GM18907 (cell line): ENCODE data around the gene DMD.

Experiments used
- ATAC-seq: cut with Tn5 transposase; IDR thresholded peaks from one replicate; pipeline ENCODE4 v1.9.1; 2021; ENCODE audit warnings: mild to moderate bottlenecking, moderate library complexity; ENCODE audit not compliant: unreplicated experiment

Gene DMD

DNA sequence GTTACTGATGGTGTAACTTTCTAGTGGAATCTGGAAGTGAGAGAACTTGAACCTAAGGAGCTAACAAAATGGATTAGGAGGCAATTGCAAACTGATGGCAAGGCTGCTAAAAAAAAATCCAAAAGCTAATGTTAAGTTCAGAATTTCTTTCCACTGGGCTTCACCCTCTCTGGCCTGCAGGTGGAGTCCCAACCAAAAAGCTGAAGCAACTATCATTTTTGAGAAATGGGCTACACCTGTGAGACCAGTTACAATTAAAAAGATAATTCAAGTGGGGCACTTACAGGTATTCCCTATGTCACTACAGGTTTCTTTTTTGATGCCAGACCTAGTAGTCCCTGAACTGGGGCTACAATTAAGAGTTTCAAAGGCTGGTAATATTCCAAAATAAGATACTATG lies 1997.4 kb downstream of the DMD start:
- peak; percentile 52 for ATAC-seq

DNA sequence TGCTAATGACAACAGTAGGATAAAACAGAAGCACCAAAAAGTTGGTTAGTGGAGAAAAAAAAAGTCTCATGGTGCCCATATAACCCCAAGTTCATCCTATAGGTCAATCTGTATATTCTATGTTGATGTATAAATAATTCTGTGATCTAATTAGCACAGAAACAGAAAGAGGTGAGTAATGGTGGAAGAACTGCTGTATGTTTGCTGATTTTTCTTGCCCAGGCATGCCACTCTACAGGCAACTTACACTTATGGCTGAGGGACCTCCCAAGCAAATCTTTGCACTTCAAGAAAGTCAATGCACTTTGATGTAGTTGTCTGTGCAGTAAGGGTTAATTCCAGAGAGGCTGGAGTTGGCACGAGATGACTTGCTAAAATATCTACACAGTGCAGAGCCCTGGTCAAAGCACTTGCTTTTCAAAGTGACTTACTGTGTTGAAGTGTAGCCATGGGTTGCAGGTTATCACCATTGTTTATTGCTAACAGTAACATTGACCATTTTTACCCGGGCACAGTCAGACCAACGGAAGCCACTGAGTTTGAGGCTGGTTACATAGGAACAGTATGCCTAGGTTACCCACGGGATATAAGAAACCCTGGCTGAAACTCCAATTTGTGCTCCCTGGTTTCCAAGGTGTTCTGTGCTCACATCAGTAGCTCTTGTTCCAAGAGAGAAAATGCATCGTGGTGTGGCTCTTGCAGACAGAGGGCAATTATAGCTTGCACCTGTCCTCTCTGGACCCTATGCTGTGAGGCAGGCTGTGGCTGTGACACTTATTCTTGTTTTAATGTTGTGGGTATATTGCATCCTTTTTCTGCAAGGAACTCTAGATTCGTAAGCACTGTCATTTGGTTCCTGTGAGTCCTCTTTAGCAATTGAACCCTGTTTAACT lies 1998.2 kb downstream of the DMD start:
- no peak for ATAC-seq

DNA sequence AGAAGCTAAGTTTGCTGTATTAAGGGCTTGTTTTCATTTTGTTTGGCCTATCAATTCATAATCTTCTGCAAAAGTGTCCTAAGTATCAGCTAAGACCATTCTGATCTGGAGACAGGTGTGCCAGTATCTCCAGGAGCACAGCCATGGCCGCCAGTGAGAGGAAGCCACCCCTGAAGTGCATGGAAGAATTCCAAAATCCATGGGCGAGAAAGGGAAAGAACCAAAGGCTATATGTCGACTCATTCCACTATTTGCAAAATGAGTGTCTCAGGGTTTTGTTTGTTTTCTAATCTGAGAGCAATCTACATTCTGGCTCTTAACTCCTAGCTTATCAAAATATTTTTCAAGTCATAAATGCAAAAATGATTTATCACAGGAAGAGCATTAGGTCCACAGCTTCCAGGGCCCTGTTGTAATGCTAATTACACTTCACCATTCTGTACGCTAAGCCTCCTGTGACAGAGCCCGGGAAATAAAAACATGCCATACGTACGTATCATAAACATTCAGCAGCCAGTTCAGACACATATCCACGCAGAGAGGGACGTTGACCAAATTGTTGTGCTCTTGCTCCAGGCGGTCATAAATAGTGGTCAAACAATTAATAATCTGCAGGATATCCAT lies 2002.2 kb downstream of the DMD start:
- ATAC-seq: no peak

DNA sequence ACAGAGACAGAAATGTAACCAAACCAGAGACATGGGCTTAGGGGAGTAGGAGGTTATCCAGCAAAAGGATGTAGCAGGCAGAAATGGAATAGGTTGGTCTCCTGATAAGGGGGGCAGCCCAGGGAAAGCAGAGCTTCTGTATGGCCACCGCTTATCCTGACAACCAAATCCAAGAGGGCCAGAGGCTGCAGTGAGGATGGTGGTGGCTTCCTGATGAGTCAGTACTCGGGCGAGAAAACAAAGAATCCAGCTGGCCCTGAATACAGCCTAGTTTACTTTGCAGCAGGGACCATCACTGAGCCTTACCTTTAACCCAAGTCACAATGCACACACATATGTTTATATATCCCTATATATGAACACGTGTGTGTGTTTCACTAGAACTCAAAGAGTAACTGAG lies 2009.8 kb downstream of the DMD start:
- no peak for ATAC-seq

DNA sequence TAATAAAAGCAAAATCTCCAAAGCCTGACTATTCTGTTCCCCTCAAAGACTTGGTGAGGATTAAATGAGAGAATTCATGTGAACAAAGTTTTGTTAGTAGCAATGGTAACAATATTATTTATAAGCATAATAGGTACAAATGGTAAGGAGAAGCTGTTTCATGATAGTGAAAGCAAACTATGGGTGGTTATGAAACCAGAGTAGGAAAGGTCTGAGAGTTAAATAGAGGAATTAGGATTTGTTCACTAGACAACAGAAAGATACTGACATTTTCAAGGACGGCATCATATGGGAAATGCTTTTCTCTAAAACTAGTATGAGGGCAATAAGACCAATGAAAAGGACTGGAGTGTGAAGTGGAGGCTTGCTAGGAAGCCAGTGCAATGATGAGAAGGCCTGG lies 2010.9 kb downstream of the DMD start:
- ATAC-seq: no peak

DNA sequence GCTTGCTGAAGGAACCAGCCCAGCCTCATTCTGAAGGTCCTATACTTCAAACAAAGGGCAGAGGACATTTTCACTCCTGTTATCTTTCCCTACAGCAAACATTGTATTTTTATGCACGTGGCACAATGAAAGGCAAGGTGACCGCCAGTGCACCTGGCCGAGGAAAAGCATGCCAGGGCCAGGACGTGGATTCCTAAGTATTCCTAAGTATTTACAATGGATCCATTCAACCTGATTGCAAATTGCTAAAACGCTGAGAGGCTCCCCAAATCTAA lies 2011.6 kb downstream of the DMD start:
- ATAC-seq: peak; percentile 19

DNA sequence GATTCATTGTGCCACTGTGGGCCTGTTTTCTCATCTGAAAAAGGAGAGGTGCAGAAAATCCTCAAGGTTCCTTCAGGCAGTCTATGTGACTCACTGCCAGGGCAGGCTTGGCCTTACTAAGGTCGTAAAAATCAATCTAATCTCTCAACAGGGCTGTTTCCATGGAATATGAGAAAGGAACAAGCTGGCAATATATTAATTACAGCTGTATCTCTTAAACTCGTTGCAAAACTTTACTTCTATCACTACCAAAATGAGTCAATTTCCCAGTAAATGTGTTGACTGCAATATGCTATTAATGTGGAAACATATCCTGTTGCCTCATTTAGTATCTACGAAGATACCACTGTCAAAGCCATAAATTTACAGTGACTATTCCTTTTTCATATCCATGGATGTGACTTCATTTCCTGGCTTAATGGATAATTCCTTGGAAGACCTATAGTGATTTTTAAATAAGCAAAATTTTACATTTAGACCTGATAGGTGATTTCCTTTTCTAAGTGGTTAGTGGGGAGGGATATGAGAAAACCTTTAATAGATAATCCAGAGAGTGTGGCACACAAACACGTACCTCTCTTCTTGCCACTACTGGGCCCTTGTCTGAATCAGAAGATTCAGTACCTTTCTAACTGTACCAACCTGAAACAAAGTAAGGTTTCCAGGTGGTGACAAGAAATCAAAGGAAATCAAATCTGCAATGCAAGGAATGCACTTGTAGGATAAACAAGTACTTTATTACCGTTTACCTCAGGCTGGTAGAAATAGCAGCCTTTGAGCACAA lies 2012.1 kb downstream of the DMD start:
- ATAC-seq: peak; percentile 63

DNA sequence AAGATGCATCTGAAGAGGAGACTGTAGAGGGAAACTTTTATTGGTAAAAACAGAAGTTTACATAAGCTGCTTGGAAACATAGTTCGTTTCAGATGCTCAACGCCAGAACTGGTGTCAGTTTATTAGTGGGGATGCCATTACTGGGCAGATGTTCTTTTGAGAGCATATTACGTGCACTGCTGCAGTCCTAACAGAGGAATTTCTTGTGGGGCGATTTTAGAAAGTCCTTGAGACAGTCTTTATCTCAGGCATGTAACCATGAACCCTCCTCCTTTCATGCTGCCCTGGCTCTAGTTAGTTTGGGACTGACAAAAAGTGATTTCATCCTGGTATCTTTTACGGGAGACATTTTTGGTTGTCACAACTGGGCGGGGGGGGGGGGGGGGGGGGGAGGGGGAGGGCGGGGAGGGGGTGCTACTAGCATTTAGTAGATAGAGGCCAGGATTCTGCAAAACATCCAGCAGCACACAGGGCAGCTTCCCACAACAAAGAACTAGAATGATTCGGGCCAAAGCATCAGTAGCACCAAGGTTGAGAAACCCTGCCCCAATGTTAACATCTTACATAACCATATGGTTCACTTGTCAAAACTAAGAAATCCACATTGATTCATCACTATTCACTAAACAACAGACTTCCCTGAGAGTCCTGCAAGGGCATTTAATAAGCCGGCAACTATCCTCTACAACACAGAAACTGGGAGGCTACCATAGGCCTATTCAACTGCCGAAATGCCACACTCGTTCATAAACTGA lies 2021.0 kb downstream of the DMD start:
- no peak for ATAC-seq

DNA sequence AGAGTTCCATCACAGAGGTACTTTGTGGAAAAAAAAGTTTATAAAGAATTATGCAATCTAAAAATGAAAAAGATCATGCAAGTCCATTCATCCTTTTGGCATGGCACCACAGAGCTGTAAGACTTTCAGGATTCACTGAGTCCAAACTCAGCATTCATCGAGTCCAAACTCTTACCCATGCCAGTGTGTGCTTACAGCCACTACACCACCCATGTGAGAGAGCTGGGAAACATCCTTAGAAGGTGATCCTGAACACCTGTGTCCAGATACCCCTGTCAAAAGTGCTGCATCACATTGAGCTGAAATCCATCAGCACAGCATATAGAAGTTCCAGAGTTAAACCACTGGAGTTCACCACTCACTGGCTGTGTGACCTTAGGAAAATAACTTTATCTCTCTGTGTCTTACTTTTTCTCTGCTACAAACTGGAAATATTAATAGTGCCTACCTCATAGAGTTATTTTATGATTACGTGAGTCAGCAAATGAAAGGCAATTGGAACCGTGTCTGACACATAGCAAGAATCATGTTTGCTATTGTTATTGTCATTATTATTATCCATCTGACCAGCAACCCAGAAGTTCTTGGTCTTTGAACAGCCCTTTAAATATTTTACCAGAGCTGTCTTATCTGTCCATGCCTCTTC lies 2024.5 kb downstream of the DMD start:
- no peak for ATAC-seq

DNA sequence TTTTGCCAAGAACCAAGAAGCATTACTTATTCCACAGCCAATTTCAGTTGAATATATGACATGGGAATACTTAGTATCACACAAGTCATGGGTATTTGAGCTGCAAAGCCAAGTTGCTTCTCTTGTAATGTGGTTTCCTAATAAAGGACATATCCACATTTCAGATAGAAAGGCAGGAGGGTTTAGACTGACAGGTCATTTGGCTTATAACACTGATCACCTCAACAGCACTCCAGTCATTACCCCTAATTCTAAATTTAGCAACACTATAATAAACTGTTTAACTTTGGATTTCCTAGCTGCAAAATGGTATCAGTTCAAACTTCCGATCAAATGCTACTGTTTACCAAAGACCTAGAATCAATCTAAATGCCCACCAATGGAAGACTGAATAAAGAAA lies 2025.5 kb downstream of the DMD start:
- ATAC-seq: no peak

DNA sequence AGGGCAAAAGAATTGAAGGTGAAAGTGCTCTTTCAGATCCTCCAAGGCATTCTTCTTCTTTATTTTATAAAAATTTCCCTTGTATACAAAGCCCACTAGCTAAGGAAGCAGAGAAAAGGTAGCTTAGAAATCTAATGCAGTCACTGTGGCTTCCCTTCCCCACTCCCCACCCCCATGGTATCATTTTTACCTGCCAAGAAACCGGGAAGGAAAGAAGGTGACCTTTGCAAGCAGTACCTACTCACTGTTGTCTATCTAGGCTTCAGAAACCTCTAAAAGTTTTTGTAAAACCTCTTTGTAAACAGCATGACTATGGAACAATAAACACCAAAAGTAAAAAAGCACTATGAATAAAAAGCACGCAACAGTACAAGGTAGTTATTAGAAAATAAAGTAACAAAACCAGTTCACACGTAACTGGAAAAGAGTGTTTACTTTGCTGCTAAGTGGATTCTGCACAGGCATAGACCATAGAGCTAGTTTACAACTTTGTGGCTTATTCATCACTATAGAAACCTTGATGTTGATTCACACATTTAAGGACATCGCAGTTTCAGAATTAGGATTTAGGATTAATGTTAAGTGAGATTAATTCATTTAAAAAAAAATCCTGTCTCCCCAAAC lies 2029.9 kb downstream of the DMD start:
- no peak for ATAC-seq

DNA sequence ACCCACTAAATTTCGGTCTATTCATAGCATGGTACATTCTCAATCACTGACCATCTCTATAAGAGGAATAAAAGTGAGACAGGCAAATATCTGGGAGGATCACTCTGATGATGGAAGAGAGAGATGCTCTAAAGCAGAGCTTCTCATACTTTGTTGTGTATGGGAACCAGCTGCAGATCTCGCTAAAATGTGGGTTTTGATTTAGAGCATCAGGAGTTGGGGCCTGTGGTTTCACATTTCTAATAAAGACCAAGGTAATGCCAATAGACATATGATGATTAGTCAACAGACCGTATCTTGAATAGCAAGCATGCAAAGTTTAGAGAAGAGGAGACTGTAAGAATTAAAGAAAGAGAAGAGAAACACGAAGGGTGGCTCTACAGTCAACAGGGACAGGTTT lies 2032.1 kb downstream of the DMD start:
- ATAC-seq: peak; percentile 35

DNA sequence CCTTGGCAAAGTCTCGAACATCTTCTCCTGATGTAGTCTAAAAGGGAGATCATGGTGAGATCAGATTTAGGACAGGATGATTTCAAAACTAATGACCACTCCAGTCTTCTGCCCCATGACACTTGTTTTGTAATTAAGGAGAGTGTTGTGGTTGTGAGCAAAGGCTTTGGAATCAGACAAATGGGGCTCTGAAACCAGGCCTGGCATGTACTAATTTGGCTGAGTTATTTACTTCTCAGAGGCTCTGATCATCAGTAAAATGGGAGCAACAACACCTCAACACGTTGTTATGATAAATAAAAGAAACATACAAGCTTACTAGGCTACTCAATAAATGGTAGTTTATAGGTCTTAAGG lies 2032.6 kb downstream of the DMD start:
- peak; percentile 4 for ATAC-seq

DNA sequence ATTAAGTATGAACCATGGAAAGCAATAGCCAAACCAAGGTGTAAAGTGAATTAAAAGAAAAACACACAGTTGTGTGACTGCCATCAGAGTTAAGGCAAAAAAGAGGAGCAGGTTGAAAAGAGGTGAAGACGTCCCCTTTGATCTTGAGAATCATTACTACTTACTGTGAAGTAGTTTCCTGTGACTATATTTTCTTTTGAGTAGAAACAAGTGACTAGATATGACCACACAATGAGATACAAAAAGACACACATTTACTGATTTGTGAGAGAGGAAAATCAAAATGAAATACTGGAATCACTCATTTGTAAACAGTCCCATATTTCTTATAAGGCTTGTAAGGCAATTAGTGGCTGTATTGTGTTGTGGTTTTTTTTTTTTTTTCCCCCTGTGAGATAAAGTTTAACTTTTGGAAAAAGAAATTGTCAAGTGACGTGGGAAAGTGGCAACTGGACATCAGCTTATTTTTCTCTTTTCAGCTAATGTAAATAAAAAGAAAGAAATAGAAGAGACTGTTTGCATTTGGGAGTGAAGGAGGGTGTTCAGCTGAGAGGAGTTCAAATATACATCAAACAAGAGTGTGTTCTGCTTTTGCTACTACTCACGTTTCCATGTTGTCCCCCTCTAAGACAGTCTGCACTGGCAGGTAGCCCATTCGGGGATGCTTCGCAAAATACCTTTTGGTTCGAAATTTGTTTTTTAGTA lies 2033.1 kb downstream of the DMD start:
- peak; percentile 87 for ATAC-seq

DNA sequence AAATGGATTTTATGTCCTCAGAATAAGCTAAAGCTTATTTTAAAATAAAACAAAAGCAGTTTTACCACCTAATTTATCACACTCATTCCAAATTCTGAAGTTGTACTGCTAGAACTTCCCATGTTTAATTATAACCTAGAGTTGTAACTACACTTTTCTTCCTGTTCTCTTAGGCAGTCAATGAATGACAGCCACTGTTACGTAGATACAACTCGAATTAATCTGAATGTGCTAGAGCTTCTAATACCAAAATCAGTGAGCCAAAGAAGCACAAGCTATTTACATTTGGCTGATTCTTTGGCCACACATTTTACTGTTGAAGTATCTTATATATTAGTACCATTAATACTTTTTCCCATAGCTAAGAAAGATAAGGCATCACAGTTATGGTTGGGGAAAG lies 2040.6 kb downstream of the DMD start:
- no peak for ATAC-seq

DNA sequence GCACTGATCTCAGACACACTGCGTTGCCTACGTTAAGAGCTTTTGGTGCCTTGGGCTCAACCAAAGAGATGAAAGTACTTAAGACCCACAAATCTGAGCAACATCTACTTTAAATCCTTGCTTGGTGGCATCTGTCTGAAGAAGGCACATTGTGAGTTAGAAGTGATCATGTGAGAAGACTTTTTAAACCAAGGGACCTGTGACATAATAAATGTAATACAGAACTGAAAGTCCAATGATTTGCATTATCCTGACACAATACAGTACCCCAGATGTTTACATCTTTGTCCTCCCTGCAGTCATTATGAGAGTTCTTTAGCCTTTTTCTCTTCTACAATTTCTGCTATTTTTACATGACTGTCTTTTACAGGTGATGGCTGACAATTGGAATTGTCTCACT lies 2042.8 kb downstream of the DMD start:
- ATAC-seq: peak; percentile 99

DNA sequence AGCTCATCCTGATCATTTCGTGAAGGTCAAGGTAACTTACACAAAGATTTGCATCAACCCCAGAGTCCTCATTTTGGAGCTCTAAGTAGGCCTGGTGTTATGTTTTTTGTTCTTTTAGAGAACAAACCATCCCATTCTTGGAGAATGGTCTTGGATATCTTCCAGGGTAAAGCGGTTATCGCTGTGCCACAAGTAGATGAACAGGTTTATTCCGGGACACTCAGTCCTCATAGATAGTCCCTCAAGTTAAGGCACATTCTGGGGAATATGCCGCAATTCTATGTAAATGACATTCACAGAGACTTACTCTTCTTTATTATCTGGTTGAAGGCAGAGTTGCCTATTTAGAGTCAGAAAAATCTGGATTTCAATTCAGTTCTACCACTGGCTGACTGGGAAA lies 2044.5 kb downstream of the DMD start:
- ATAC-seq: no peak

DNA sequence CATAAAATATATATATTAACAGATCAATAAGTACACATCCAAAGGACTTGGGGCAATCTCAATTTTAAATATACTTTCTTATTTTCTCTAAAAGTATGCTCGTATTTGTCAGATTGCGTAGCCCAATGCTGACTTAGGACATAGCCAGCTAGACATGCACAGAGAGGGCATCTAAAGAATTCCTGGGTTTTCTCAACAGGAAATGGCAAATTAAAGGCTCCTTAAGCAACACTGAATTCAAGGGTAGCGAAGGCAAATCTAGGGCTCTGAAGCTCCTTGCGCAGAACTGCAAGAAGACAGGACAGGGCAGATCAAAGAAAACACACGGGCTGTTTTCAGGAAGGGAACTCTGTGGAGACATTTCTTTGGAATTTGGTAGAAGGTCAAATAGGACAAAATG lies 2044.9 kb downstream of the DMD start:
- ATAC-seq: no peak

DNA sequence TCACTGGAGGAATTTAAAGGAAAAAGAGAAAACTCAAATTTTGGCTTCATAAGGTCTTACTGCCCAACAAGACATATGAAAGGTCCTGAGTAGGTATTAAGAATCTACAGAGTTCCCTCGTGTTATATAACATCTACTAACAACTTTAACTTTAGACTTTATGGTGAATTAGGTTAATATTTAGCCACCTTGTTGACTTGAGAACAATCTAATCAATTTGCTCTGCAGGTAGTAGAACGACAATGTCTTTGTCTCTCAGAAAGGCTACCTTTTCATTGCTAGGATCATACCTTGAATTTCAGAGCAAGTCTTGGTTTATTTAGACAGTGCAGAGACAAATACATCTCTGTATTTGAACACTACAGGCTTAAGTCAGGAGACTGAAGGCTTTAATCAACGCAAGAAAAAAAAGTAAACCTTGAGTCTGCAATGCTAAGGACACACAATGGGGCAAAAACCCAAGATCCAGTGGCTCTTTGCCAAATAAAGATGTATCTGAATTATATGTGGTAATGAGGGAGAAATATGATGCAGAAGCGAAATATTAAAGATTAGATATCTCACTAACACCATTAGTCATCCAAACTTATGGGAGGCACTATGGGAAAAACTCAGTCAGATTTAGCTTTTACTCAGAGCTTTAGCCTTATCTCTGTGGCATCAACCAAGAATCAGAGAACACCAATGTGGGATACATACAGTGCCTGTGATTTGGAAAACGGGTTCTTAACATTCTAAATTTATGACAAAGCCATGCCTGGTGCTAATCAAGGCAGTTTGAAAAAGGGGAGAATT lies 2045.9 kb downstream of the DMD start:
- no peak for ATAC-seq
